ENCODE results near the gene SLC7A5. TPM values are rescaled to one million over a fixed set of nuclear protein-coding genes. Genes with fewer than 3 reads are reported as not detected.

Gene SLC7A5
- total and polyA plus RNA-seq, 2 of the 13 experiments (the other 11 are each of a cell fraction or from before 2014, with no cell fraction given): 79.6 to 155 TPM

- peak; percentile 33; the same call in 1 of the 2 replicates for TF ChIP-seq ZBTB33 (CRISPR knock-in tag; IDR thresholded peaks at IDR 0.05)
- no peak for TF ChIP-seq HOXA7 (CRISPR knock-in tag; IDR thresholded peaks at IDR 0.05)
- no peak for TF ChIP-seq SOX6 (IDR thresholded peaks at IDR 0.05)
- TF ChIP-seq SOX6 (CRISPR knock-in tag; IDR thresholded peaks at IDR 0.05): no peak
- TF ChIP-seq NFIC (IDR thresholded peaks at IDR 0.05; ENCODE audit: low read length): no peak
- no peak for TF ChIP-seq AKNA (CRISPR knock-in tag; IDR thresholded peaks at IDR 0.05; ENCODE audit: borderline replicate concordance)
Measured at GRCh38 chr16:87818533-87819161, 50.7 kb downstream of the SLC7A5 start (continued).
